HG03439 (cell line): Measurements from ENCODE around the gene ZSCAN2.
"Not testable (repeated sequence)": the region's sequence is repeated elsewhere in the genome, so short reads cannot be mapped to it uniquely, and the experiment has no call there.

Source experiments
- ATAC-seq: cut with Tn5 transposase; IDR thresholded peaks from one replicate; pipeline ENCODE4 v1.9.1; 2021; ENCODE audit warnings: mild to moderate bottlenecking, moderate library complexity; ENCODE audit not compliant: unreplicated experiment

ZSCAN2 gene

DNA sequence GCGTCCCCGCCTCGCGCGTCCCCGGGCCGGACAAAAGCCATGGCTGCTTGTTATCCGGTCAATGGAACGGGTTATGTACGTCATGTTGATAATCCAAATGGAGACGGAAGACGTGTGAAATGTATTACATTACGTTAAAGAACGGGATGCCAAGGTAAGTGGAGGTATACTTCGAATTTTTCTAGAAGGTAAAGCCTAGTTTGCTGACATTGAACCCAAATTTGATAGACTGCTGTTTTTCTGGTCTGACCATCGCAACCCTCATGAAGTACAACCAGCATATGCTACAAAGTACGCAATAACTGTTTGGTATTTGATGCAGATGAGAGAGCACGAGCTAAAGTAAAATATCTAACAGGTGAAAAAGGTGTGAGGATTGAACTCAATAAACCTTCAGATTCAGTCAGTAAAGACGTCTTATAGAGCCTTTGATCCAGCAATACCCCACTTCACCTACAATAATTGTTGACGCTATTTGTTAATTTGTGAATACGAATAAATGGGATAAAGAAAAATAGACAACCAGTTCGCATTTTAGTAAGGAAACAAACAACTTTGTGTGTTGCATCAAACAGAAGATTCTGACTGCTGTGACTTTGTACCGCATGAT, 33.5 kb downstream of the ZSCAN2 start:
- ATAC-seq = no peak

DNA sequence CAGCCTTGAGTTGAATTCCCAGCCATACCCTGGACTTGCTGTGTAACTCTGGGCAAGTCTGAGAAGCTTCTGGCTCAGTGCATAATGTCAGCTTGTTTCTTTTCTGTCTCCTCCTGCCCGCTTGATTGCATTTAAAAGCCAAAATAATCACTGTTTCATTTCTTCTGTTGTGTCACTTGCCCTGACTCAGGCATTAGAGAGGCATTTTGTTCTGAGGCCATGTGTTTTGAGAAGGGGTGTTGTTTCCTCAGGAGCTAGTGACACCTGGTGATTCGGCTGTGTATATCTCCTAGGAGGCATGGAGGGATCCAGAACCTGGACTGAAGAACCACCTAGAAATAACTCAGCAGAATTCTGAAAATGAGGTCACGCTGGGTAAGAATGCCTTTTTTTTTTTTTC, 37.3 kb downstream of the ZSCAN2 start:
- no peak for ATAC-seq

DNA sequence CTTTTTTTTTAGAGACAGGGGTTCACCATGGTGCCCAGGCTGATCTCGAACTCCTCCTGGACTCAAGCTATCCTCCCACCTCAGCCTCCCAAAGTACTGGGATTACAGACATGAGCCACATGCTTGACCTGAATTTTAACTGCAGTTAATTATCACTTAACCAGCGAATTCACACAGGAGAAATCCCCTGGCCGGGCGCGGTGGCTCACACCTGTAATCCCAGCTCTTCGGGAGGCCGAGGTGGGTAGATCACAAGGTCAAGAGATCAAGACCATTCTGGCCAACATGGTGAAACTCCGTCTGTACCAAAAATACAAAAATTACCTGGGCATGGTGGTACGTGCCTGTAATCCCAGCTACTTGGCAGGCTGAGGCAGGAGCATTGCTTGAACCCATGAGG, 41.1 kb downstream of the ZSCAN2 start:
- ATAC-seq = not testable (repeated sequence)

DNA sequence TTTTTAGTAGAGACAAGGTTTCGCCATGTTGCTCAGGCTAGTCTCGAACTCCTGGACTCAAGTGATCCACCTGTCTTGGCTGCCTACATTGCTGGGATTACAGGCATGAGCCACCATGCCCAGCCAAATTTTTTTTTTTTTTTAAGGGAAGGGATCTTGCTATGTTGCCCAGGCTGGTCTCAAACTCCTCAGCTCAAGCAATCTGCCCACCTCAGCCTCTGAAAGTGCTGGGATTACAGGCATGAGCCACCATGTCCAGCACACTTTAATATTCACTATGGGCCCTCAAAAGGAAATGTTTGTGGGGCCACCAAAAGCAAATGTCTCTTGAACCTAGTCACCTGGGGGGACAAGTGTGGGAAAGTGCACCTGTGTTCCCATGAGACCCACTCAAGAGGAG, 41.8 kb downstream of the ZSCAN2 start:
- ATAC-seq = not testable (repeated sequence)

DNA sequence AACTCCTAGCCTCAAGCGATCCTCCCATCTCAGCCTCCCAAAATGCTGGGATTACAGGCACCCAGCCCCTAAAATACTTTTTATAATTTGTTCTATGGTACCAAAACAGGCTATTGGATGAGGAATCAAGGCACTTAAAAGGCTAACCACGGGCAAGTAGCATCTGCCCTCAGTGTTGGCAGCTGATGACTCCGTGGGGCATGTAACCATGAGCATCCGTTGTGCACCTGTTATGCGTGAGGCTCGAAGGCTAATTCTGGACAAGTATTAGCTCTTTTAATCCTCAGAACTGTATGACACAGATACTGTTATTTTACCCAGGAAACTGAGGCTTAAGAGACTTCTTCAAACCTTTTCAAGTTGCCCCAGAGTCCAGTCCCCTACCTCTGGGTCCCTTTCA, 43.0 kb downstream of the ZSCAN2 start:
- ATAC-seq = no peak

DNA sequence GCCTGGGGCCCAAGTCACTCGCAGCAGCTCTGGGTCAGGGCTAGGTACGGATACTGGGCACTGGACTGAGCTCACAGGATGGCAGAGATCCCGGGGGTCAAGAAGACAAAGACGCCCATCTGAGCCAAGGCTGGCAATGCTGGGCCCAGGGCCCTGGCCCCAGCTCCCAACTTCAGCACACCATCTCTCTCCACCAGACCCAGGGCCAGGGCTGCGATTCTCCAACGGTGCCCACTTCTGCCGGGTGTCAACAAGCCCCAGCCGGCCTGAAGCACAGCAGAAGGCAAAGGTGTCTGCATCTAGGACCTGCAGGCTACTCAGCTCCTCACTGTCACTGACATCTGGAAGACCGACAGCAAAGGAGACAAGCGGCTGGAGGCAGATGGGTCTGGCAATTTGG, 44.7 kb downstream of the ZSCAN2 start:
- ATAC-seq = no peak

DNA sequence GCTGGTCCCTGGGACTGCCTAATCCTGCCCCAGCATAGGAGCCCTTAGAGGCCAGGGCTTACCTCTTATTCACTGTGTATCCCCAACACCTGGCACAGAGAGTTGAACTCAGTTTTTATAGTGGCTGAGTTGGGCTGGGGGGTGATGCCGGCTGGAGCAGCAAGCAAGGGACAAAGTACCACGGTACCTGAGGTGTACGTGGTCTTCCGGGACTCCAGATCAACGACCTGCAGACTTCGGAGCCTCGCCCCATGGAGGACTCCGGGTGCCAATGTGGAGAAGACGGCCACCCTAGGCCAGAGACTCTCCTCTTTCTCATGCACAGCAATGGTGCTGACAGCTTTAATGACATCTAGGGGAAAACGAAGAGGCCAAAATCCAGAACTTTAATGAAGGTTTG, 45.2 kb downstream of the ZSCAN2 start:
- no peak for ATAC-seq

DNA sequence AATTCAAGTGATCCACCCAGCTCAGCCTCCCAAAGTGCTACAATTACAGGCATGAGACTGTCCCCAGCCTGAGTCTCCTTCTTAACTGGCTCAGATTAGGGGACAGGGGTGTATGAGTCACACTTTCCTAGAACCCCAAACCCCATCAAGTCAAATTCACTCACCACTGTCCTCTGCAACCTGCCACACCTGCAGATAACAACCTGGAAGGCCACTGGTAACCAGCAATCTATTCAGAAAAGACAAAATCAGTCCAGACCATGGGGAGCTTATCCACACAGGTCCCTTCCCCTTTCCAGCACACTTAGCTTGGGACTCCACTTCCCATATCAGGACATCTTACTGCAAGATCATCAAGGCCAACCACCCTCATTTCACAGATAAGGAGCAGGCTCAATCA, 46.9 kb downstream of the ZSCAN2 start:
- ATAC-seq = no peak

DNA sequence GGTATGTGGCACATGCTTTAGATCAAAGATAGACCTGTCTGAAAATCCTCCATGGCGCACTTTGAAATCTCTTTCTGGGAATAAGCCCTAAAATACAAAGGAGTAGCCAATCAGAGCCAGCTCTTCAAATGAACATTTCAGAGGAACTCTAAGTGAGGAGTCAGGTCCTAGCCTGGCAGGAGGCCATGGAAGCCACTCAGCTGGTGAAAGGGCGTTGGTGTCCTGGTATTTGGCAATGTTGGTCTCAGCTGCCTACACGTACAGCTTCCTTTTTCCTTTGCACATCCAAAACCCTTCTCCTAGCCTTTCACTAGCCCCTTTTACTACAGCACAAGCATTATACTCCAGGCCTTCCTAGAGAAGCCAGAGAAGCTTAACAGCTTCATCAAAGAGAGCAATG, 47.7 kb downstream of the ZSCAN2 start:
- no peak for ATAC-seq

DNA sequence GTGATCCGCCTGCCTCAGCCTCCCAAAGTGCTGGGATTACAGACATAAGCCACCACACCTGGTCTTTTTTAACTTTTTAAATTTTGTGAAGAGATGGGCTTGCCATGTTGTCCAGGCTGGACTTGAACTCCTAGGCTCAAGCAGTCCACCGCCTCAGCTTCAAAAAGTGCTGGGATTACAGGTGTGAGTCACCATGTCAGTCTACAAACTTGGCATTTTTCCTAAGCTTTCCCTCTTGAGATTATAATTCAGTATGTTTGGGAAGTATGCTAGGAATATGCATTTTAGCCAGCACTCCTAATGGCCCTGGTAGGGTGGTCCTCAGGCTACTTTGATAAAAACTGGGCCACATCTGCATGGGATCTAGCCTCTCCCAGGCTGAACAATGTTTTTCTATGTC, 48.9 kb downstream of the ZSCAN2 start:
- ATAC-seq = no peak

DNA sequence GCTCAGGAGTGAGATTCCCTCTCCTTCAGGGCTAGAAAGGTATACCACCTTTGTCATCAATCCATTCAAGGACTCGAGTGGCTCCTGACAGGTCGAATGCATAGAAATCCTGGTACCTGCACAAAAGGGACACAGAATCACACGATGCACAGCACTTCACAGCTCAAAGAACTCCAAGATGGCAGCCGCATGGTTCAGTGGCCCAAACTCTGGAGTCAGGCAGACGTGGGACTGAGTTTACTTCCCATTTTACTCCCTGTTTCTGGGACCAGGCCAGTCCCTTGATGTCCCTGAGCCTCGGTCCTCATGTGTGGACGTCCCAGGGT, 52.7 kb downstream of the ZSCAN2 start:
- no peak for ATAC-seq

DNA sequence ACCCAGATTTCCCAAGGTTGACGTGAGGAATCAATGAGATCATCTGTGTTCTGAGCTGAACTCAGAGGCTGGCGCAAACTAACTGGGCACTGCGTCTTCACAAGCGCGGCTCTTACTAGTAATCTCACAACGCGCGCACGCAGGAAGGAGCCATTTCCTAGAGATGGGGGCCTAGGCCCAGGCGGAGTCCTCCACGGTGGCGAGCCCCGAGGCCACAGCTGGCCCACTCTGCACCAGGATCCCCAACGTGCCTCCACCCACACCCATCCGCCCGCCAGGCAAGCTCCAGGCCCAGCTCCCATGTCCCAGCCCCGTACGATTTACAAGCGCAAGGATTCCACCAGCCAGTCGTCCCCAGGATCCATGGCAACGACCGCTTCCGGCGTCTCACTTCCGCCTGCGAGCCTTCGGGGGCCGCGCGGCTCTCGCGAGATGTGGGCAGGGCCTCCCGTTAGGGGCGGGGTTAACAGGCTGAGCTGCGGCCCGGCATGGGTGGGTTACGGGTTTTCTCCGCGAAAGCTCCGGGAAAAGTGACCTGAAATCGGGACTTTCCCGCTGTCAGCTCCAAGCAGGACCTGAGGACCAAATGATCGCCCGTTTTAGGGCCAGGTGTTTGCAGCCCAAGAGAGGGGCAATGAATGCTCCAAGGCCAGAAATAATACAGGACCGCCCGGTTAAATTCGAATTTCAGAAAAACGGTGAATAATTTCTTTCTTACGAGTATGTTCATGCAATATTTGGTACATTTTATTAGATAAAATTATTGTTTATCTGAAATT, 53.3 kb downstream of the ZSCAN2 start, which contains the start of gene WDR73:
TSS of gene WDR73 (minus strand) at position 374 of the 779 bp plus-strand sequence. CDS start at position 365, 9 bp downstream.
- peak; percentile 82 for ATAC-seq

DNA sequence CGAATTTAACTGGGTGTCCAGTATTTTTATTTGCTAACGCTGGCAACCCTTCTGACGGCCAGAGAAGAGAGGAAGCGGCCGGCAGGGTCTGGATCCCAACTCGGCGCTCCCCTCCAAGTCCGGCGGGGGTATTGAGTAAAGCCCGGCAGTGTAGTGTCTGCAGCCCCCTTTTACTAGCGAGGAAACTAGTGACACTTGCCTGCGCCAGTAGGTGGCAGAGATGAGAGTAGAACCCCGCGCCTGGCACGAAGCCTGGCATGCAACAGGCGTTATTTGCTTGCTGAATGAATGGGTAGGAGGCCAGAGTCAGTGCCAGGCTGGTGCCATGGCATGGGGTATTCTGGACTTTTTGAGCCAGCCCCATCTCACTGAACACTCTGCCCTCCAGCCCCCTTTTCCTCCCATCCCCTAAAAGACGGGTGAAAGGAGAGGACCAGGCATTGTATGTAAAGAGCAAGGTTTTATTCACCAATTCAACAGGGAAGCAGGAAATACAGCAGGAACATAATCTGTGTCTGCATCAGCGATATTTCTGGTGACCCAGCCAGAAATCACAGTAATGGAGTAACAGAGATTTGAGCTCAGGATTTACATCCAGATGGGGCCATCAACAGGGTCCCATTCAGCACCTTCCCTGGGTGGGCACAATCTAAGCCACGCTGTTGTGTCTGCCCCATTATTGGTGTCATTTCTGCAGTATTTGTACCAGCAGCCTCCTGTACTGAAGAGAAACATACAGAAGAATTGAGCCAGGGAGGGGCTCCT, 54.1 kb downstream of the ZSCAN2 start:
- no peak for ATAC-seq

DNA sequence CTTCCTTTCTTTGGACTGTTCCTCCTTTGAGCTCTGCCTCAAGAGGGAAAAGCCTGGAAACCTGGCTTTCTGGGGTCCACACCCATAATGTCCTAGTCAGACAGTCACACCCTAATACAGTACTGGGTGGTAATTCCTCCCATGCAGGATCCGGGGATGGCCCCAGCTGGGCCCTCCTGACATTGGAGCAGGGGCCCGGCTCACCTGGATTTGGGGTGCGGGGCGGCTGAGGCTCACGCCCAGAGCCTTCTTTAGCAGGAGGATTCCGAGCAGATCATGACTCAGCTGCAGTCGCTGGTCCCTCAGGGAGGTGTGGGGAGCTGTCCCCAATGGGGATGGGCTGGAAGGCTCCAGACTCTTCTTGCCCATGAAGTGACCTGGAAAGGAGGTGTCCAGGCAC, 56.2 kb downstream of the ZSCAN2 start:
- ATAC-seq = no peak

DNA sequence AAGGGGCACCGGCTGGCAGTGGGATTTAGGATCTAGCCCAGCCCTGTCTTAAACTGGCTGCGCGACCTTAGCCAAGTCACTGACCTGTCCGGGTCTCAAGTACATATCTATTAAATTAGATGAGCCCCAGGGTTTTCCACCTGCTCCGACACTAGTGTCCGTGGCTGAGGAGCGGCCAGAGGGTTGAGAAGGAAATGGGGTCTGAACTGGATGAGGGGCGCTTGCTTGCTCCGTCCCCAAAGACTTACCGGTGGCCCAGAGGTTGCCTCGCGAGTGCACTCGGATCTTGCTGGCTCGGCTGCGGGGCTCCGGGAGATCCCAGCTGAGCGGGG, 56.9 kb downstream of the ZSCAN2 start:
- ATAC-seq = no peak

DNA sequence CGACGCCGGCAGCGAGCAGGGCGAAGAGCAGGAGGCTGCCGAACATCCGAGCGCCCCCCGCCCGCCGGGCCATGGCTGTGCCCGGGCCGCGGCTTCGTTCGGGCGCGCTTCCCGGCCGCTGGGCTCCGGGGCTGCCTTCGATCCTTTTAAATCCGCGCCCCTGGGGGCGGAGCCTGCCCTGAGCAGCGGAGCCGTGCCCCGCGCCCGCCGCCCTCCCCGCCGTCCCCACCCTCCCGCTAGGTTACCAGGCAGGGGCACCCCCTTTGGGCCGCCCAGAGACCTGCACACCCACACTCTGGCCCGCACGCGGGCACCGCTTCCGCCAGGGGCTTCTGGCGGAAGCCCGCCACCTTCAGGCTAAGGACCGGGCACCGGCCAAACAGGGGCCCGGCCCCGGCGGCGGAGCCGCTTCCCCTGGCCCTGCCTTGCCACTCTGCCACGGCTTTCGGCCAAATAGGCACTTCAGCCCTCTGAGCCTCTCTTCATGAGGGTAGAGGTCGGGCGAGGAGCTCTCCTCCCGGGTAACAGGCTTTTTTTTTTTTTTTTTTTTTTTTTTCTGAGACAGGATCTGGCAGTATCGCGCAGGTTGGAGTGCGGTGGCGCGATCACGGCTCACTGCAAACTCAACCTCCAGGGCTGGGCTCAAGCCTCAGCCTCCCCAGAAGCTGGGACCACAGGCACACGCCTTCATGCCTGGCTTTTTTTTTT, 57.4 kb downstream of the ZSCAN2 start, which contains the start of gene NMB:
TSS of gene NMB (minus strand) at position 120 of the 708 bp plus-strand sequence. CDS start at position 73, 47 bp downstream.
- peak; percentile 51 for ATAC-seq

DNA sequence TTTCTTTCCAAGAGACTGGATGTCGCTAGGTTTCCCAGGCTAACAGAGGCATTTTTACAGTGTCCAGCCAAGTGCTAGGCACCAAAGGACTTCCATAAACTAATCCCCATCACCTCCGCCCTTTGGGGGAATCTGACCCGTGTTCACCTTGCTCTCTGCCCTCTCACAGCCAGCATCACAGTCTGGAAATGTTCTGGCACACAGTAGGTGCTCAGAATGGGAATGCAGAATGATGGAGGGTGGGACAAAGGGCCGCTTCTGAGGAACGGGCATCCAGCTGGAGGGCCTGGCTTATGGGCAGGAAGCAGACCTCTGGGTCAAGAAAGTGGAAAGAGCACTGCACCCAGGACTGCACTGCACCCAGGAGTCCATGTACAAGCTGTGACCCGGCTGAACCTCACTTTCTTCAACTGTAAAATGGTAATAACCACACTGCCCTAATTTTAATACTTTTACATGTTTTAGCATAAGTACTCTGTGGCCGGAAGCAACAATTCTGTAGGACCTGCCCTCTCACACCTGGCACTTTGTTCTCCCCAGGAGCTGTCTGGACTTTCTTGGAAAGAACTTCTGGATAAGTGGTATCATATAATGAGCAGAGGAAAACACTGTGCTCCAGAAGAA, 58.1 kb downstream of the ZSCAN2 start:
- no peak for ATAC-seq

DNA sequence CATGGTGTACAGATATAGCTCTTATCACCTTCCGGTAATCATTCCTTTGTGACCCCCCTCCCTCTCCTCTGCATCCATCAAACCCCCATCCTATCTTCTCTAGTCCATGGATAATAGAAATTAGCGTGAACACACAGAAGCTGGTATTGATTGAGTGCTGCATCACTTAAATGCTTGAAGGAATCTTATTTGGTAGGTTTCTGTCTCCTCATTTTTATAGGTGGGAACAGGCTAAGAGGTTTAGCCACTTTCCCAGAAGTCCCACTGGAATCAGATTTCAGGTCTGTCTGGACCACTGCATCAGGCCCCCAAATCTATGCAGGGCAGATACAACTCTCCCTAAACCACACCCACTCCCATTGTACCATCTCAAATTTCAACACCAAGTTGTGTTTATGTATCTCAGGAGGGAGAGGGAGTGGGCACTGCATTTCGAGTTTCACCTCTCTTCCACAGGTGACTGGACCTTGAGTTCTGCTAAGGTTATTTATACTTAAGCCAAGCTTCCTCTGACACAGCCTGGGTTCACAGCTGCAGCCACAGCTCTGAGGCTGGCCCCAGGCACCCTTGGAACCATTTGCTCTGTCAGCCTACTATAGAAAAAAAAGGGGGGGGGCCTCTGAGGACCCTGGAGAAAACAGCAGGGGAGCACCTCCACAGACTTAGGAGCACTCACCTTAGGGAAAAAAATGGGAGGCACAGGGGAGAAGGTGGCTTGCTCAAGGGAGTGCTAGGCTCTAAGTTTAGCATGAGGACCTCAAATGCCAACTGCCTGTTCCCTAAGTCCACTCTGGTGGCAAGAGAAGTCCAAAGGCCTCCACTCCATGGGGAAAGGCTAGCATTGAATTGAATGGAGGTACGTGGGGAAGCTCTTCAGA, 59.3 kb downstream of the ZSCAN2 start:
- no peak for ATAC-seq

DNA sequence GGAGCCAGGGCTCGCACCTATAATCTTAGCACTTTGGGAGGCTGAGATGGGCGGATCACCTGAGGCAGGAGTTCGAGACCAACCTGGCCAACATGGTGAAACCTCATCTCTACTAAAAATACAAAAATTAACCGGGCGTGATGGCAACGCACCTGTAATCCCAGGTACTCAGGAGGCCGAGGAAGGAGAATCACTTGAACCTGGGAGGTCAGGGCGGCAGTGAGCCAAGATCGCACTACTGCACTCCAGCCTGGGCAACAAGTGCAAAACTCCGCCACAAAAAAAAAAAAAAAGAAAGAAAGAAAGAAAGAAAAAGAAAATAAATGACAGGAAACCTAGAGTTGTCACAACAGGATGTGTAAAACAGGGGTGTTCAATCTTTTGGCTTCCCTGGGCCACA, 60.2 kb downstream of the ZSCAN2 start:
- ATAC-seq = no peak

DNA sequence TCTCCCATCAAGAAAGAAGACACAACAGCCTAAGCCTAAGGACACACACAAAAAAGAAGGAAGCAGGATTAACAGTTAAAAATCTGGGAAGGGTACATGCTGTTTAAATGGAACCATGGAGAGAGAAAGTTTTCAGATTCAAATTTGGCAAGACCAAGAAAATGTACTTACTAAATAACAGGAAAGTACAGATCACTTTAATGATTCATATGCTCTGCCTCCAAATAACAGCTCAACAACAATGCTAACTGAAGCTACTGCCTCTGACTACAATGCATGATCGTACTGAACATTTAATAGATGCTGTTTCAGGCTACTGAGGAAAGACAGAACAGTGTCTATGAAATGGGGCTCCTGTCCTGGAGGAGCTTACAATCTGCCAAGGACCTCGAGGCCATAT, 65.6 kb downstream of the ZSCAN2 start:
- ATAC-seq = no peak
